GM21390 (cell line): ENCODE results near the gene SCEL.
"Not testable (repeated sequence)": the region's sequence is repeated elsewhere in the genome, so short reads cannot be mapped to it uniquely, and the experiment has no call there.

Source experiments
- ATAC-seq: cut with Tn5 transposase; IDR thresholded peaks from one replicate; pipeline ENCODE4 v1.9.1; 2021; ENCODE audit not compliant: unreplicated experiment

The SCEL gene

DNA sequence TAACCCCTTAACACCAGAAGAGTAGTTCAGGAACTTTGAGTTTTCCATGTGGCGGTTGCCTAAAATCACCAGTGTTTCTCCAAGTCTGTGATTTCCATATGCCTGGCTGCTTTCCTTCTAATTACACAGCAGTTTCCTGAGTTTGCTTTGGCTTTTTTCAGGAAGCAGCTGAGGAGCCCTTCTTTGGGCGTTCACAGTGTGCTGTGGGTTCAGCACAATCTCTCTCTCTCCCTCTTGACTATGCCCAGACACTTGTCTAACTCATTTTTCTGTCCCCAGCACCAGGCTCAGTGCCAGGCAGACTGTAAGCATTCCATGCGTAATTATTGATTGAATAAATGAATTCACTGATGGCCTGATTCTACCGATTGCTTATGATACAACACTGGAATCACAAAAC, 19.7 kb downstream of the SCEL start:
- no peak for ATAC-seq

DNA sequence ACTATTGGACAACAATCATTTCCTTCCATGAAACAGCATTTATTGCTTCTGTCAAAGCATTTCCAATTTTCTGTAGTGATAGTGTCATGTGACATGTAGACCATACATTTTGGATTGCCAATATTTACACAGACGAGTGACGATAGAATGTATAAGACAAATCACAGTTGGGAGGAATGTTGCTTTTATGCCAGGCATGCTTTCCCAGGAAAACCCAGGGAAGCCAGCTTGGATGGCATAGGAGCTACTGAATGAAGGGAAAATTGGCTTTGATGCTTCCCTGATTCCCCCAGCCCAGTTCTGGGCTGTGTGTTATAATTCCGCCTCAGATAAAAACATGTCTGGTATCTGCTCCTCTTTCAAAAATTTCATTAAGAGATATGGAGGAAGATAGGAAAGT, 22.5 kb downstream of the SCEL start:
- no peak for ATAC-seq

DNA sequence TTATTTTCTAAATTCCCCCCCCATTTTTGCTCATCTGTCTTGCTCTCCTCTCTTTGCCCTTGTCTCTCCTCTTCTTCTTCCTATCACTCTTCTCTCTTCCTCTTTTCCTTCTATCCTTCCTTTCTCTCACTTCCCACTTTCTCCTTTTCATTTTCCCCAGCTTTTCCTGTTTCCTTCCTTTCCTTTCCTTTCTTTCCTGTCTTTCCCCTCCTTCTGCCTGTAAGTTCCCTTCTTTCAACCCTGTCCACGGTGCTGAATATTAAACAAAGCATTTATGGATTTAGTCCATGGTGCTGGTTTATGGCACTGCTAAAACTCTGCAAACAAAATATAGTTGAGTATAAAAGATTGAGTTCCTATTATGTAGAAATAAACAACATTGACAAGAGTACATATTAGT, 27.6 kb downstream of the SCEL start:
- ATAC-seq: no peak

DNA sequence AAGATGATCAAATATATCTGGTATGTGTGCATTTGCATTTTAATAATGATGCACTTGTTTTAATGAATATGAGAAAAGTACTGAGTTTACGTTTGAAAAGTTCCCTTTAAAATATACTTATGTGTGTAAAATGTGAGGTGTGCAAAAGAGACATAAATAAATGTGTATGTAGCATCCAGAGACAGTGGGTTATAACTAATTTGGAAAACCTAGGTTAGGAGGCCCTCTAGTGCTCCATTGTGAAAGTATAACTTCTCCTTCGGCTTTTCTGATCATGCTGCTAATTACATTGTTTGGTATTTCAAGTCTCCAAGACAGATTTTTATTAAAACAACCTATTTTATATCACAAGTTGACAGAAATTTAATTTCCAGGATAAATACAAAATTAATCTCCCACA, 30.1 kb downstream of the SCEL start:
- ATAC-seq: peak; percentile 94

DNA sequence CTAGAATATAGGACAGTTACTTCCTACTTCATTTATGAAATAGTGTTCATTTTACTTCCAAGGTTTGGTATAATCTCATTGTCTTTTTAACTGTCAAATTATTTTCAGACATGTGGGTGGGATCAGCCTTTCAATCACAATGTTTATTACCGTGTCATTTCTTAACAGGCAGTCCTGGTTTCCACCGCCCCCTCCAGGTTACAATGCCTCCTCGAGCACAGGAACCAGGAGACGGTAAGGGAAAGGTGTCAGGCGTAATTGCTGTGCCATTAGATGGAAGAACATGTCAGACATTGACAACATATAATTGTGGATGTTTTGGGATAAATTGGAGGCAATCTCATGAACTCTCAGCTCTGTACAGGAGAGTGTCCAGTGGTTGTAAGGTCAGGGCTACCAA, 36.5 kb downstream of the SCEL start:
- no peak for ATAC-seq

DNA sequence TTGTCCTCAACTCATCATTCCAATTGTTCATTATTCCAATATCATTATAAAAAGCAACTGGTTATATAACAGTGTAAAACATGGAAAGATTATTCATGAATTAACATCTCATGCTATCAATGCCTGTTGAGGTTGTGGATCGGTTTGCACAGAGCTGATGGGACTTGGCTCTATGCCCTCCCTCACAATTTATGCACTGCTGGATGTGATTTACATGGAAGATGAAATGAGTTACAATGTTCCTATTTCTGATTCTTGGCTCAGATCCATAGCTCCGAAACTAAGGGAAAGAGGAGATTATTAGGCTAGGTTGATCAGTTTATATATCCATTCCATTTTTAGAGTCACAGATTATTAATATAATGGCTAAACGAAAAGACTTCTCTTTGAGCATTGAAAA, 38.6 kb downstream of the SCEL start:
- ATAC-seq: no peak

DNA sequence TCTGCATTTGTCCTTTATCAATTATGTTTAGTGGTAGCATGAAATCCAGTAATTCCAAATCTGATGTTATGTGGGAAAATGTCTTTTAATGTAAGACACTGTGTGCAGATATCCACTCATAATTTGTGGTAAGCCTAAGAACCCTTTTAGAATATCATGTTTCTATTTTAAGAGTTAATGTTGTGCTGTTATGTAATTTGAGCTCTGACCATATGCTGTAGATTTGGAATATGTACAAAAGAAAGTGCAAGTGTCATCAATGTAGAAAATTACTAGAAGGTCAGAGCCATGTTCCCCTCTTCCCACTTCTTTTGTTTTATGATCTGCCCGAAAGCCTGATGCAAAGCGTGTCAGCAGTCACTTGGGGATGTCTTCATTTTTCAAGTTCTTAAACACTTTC, 44.5 kb downstream of the SCEL start:
- no peak for ATAC-seq

DNA sequence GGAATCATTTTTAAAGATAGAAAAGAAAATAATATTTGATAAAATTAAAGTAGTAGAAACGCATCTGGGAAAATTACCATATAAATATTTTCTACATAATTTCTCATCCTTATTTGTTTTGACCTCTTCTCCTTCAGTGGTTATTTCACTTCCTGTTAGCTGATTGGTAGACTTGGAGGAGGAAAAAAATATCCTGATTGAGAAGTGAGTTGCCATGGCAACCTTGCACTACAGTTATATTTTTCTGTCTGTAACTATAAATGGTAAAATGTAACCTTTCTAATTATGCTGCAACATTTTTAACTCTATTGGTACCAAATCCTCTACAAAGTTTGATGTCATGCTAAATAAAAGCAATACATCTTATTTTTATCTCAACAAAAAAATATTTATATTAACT, 45.2 kb downstream of the SCEL start:
- ATAC-seq: no peak

DNA sequence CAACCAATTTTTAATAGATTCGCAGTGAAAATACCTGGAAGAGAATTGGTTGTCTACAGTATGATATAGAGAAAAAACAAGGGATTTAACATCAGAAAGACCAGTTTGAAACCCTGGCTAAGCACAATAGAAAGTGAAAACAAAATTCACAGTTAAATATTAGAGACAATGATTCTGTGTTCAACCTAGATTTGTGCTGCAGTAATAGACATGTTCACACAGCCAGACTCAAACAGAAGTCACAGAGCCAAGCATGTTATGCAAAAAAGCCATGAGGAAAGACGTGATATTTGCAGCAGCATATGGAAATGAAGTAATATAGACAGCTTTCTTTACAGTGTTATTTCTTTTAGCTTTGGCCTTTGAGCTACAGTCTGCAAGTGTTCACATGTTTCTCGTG, 48.1 kb downstream of the SCEL start:
- ATAC-seq: peak; percentile 53

DNA sequence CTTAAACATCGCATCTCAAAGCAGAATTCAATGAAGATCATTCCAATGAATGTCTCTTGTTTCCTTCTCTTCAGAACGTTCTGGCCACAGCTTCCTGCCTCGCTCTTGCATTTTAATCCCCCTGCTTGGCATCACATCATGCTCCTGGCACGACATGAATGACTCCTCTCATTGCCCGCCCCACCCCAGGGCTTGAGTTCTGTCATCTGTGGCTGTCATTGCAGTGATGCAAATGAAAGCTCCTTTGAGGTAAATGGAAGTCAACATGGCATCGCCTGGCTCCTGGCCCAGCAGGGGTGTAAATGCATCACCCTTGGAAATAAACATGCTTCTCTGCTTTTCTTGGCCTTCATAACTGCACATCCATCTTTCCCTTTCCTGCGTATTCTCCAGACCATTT, 48.6 kb downstream of the SCEL start:
- ATAC-seq: no peak

DNA sequence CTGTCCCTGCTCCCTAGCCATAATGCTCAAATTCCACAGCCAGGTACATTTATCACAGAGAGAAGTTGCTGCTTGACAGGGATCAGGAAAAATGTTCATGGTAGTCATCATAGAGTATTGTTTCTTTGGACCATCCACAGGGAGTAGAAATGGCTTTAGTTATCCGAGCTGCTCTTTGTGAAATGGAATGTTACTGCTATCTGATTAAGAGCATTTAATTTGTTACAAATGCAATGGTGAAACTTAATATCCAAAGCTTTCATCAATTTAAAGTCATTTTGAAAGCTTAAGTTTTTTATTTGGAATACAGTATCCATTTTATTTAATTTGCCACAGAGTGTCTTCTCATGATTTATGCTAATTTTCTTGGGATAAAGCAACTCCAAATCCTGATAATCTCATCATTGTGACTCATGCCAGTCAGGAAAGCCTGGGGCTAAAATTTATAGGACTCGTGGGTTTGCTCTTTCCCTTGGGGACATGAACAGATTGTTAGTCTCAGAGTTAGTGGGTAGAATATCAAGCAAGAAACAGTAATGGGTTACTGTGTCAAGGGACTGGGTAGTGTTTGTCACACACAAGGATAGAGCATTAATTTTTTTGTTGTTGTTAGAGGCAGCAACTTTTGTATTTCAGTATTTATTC, 59.8 kb downstream of the SCEL start:
- no peak for ATAC-seq

DNA sequence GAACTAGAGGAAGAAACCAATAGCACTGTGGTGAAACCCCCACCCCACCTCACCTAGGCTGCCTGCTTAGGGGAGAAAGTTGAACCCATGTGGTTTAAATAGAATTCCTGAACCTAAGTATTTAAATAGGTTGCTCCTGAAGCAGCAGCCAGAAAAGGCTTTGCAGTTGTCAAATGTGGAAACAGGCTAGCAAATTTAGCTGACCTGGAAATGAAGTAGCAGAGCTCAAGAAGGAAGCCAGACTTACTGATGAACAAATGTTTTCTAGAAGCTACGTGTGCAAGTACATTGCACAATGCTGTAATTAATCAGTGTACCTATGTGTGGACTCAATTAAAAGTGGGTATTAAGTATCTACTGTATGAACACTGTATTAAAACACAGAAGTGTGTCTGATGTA, 61.3 kb downstream of the SCEL start:
- ATAC-seq: no peak

DNA sequence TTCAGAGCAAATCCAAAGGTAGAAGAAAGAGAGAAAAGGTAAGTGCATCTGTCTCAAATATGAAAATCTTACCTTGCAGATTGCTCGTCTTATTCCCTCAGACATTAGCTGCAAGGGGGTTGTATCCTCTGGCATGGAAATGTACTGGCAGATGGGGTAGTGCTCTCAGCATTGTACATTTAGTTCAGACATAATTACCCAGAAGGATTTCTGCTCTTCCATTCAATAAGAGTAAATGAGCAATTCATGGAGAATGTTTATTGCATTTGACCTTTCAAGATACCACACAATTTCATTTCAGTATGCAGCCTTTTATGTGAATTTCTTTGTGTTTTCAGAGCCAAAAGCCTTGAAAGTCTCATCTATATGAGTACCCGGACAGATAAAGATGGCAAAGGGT, 63.8 kb downstream of the SCEL start:
- ATAC-seq: no peak

DNA sequence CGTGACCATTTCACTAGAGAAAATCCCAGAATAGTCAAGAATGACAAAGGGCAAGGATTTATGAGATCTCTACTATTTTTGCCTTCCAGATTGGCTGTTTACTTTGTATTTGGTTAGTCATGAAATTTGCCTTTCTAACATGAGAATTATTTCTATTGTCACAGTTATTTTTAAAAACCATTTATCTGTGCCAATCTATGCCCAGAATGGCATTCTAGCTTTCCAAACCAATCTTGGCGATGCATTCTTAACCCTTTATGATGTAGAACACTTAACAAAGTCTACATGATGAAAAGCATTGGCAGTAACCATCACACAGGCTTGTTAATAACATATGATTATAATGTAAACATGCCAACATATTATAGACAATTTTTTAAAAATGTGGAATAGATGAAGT, 65.2 kb downstream of the SCEL start:
- ATAC-seq: no peak

DNA sequence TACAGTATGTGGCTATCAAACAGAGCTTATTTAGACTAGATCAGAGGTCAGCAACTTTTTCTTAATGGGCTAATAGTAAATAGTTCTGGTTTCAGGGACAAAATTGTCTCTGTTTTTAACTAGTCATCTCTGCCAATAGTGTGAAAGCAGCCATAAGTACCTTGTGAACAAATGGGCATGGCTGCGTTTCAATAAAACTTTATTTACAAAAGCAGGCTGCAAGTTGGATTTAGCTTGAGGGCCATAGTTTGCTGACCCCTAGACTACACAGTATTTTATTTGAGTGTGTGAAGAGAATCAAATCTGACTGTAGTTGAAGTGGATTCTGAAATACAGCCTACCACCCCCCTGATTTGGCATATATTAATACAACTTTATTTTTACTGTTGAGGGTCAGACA, 75.6 kb downstream of the SCEL start:
- ATAC-seq: no peak

DNA sequence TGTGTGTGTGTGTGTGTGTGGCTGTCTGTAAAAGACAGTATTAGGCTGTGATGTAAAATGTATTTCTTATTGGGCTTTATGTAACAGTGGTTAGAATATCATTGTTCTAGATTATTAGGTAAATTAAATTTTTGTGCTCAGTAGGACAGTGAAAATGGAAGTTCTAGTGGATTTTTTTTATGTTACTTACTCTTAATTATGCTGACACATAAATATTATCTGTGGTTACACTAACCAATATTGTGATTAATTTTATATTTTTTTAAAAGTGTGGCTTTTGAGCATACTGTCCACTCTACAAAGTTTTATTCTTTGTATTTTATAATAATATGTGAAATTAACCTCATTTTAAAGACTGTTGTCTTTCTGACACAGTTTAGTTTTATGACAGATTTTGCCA, 80.5 kb downstream of the SCEL start:
- ATAC-seq: no peak

DNA sequence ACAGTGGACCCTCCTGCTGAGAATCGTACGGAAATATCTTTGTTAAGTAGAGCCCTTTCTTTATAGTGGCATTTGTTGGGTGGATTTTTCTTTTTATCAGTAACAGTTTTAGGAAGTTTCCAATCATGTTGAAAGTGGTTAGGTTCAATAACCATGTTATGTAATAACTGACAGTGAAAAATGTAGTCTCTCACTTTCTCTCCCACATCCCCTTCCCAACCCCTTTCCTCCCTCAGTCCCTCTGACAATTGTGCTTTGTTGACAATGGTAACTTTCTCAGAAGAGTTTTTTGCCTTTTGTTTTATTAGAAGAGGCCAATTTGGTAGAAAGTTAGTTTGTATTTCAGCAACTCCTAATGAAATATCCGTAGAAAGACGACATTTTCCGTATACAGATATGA, 84.1 kb downstream of the SCEL start:
- ATAC-seq: no peak

DNA sequence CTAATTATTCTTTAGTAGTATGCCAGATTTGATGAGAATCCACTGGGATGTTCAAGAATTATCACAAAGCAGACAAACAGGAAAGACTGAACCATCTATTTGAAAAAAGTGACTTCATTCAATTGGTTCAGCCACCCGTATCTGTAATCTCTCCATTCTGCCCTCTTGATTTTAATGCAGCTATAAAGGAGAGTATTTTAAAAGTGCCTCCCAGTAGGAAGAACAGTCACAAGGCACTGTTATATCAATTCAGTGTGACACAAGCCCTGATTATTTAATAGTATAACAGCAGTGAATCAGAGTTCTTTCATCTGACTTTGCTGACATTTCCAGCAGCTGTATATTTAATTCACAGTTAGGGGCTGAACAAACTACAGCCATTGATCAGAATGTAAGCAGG, 84.6 kb downstream of the SCEL start:
- no peak for ATAC-seq

DNA sequence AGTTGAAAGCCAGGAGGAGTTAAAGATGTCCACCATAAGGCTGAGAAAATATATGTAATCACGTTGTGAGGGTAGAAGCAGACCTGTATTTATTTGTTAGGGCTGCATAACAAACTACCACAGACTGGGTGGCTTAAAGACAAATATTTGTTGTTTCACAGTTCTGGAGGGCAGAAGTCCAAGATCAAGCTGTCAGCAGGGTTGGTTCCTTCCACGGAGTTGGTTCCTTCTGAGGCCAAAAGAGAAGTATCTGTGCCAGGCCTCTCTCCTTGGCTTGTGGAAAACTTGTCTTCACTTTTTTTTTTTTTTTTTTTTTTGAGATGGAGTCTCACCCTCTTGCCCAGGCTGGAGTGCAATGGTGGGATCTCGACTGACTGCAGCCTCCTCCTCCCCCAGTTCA, 88.3 kb downstream of the SCEL start:
- ATAC-seq: no peak

DNA sequence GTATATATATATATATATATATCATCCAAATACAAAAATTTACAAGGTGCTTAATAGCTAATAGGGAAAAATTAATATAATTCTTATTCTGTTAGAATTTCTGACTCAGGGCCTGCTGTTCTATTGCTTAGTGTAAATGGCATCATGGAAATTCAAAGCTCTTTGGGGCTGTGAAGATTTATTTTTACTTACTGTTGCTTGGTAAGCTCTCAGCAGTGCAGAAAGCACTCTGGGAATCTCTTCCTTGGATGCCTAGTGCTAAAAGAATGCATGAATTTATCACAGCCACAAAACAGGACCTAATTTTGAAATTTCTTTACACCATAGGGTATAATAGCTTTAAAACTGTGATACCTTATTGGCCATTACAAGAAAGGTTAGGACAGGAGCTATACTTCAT, 92.7 kb downstream of the SCEL start:
- no peak for ATAC-seq

DNA sequence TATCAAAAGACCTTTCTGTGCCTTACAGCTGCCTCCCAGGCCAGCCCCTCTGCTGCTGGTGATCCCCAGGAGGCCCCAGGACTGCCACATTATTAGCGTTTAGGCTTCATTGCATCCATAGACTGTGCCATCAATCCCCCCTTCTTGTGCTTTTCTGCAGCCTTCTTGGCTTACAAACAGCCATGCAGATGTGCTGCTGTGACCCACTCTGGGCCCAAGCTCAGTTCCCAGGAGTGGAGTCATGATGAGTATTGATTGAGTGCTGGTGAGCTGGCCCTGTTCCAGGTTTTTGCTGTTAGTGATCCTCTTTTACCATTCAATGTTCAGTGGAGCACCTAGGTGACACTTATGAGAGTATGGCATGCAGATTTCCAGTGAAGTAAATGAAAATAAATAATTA, 102.1 kb downstream of the SCEL start:
- ATAC-seq: no peak

DNA sequence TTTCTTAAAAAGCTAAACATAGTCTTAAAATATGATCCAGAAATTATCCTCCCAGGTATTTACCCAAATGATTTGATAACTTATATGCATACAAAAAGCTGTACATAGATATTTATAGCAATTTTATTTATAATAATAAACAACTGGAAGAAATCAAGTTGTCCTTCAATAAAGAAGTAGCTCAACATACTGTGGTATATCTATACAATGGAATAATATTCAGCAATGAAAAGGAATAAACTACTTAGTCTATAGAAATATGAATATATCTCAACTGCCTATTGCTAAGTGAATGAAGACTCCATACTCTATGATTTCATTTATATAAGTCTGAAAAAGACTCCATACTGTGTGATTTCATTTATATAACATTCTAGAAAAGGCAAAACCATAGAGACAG, 114.9 kb downstream of the SCEL start:
- no peak for ATAC-seq

DNA sequence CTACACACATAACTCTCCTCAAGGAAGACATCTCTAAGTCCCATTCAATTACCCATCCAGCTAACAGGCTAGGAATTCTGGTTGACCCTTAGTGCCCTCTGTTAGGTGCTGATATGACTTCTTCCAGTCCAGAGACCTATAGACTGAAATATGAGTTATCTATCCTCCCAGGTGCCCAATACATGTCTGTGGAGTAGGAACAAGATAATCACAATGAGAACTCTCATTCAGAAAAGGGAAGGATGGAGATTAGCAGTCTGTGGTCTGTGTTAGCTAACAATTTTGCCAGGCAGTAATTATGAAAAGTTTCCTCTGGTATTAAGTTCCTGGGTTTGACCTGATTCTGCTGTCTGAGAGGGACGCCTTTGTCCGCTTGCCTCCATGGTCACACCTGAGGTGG, 117.8 kb downstream of the SCEL start:
- no peak for ATAC-seq

DNA sequence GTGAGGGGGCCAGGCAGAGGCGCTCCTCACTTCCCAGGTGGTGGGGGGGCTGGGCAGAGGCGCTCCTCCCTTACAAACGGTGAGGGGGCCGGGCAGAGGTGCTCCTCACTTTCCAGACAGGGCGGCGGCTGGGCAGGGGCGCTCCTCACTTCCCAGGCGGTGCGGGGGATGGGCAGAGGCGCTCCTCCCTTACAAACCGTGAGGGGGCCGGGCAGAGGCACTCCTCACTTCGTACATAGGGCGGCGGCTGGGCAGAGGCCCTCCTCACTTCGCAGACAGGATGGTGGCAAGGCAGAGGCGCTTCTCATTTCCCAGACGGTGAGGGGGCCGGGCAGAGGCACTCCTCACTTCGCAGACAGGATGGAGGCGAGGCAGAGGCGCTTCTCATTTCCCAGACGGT, 124.5 kb downstream of the SCEL start:
- ATAC-seq: not testable (repeated sequence)
